HepG2 (cell line): ENCODE data around the gene GATAD2B. TPM values are rescaled to one million over a fixed set of nuclear protein-coding genes. Genes with fewer than 3 reads are reported as not detected.

Source experiments
- CENPX ChIP-seq: sonication (generic); formaldehyde crosslinking; IDR thresholded peaks from 2 replicates; pipeline ENCODE4 v1.9.0; 2021; ENCODE audit warnings: mild to moderate bottlenecking, missing genetic modification reagents, moderate library complexity
- CREM ChIP-seq, 2 experiments: sonication (generic) in 1 of 2; formaldehyde crosslinking in 1 of 2; IDR thresholded peaks; 2 replicates each; pipeline versions ENCODE4 v1.4.0 to v1.6.1; 2016 to 2020; ENCODE audit warnings: antibody characterized with exemption in 1 of 2, mild to moderate bottlenecking in 1 of 2, missing genetic modification reagents in 1 of 2
- FLYWCH1 ChIP-seq: sonication (generic); formaldehyde crosslinking; IDR thresholded peaks from 2 replicates; pipeline ENCODE4 v1.8.1; 2023; ENCODE audit warnings: mild to moderate bottlenecking, missing genetic modification reagents
- PHB2 ChIP-seq: fragments of 450-650 bp; IDR thresholded peaks from 2 replicates; pipeline ENCODE4 v1.6.1; 2018; ENCODE audit not compliant: partially characterized antibody
- POGK ChIP-seq: sonication (generic); formaldehyde crosslinking; conservative IDR thresholded peaks from 2 replicates; pipeline ENCODE4 v1.8.0; 2022; ENCODE audit warnings: mild to moderate bottlenecking, moderate library complexity, missing genetic modification reagents
- THRA ChIP-seq: sonication (generic); formaldehyde crosslinking; IDR thresholded peaks from 2 replicates; pipeline ENCODE4 v1.4.0; 2020; ENCODE audit warnings: missing genetic modification reagents, borderline replicate concordance
- ZBED4 ChIP-seq: sonication (generic); formaldehyde crosslinking; IDR thresholded peaks from 2 replicates; pipeline ENCODE4 v1.4.0; 2020; ENCODE audit warnings: missing genetic modification reagents, borderline replicate concordance
- ZKSCAN8 ChIP-seq: IDR thresholded peaks from 2 replicates; pipeline ENCODE4 v1.6.1; 2016; ENCODE audit warnings: borderline replicate concordance, missing genetic modification reagents, missing compliant biosample characterization
- ZNF10 ChIP-seq: sonication (generic); formaldehyde crosslinking; IDR thresholded peaks from 2 replicates; pipeline ENCODE4 v1.4.0; 2020; ENCODE audit warnings: mild to moderate bottlenecking, low read depth, missing genetic modification reagents, borderline replicate concordance
- ZNF180 ChIP-seq: sonication (generic); formaldehyde crosslinking; IDR thresholded peaks from 2 replicates; pipeline ENCODE4 v1.4.0; 2020; ENCODE audit warnings: low read depth, missing genetic modification reagents, borderline replicate concordance
- ZNF207 ChIP-seq: fragments of 450-650 bp; IDR thresholded peaks from 2 replicates; pipeline ENCODE4 v1.6.1; 2016; ENCODE audit warnings: antibody characterized with exemption, borderline replicate concordance
- ZNF224 ChIP-seq: sonication (generic); formaldehyde crosslinking; IDR thresholded peaks from 2 replicates; pipeline ENCODE4 v1.5.0; 2020; ENCODE audit warnings: mild to moderate bottlenecking, missing genetic modification reagents
- ZNF256 ChIP-seq: sonication (generic); formaldehyde crosslinking; conservative IDR thresholded peaks from 2 replicates; pipeline ENCODE4 v1.4.0; 2020; ENCODE audit warnings: missing genetic modification reagents
- polyA plus RNA-seq, 8 experiments: library from polyadenylated mRNA; depleted of rRNA in 3 of 8; stranded (reverse) in 7 of 8; unstranded in 1 of 8; fragments of >200 nt; fragmentation: Illumina TruSeq in 4 of 8; extraction: Trizol in 4 of 8; gene quantifications; 2 replicates each; pipeline versions ENCODE4 v1.2.1 to v1.2.3, GENCODE V29; 2011 to 2016; ENCODE audit warnings: low read depth in 4 of 8, missing spikeins in 1 of 8, mixed read lengths in 1 of 8; ENCODE audit not compliant: insufficient read depth in 1 of 8
- total RNA-seq, 5 experiments: library from RNA; depleted of rRNA; stranded (reverse); fragments of >200 nt; fragmentation: Illumina TruSeq; extraction: Trizol; gene quantifications; 2 replicates each; pipeline ENCODE4 v1.2.3, GENCODE V29; 2016; ENCODE audit warnings: low read depth in 1 of 5
- TF ChIP-seq, protein P1 (sequence below): IDR thresholded peaks from 2 replicates; pipeline ENCODE4 v1.6.1; 2016; ENCODE audit warnings: mild to moderate bottlenecking
- TF ChIP-seq, protein P2 (sequence below): fragments of 450-650 bp; IDR thresholded peaks from 2 replicates; pipeline ENCODE4 v1.6.1; 2017; ENCODE audit warnings: mild to moderate bottlenecking

GATAD2B gene
- total and polyA plus RNA-seq, 2 of the 13 experiments (the other 11 are each of a cell fraction or from before 2014, with no cell fraction given), result 3.2 to 5.2 TPM

DNA sequence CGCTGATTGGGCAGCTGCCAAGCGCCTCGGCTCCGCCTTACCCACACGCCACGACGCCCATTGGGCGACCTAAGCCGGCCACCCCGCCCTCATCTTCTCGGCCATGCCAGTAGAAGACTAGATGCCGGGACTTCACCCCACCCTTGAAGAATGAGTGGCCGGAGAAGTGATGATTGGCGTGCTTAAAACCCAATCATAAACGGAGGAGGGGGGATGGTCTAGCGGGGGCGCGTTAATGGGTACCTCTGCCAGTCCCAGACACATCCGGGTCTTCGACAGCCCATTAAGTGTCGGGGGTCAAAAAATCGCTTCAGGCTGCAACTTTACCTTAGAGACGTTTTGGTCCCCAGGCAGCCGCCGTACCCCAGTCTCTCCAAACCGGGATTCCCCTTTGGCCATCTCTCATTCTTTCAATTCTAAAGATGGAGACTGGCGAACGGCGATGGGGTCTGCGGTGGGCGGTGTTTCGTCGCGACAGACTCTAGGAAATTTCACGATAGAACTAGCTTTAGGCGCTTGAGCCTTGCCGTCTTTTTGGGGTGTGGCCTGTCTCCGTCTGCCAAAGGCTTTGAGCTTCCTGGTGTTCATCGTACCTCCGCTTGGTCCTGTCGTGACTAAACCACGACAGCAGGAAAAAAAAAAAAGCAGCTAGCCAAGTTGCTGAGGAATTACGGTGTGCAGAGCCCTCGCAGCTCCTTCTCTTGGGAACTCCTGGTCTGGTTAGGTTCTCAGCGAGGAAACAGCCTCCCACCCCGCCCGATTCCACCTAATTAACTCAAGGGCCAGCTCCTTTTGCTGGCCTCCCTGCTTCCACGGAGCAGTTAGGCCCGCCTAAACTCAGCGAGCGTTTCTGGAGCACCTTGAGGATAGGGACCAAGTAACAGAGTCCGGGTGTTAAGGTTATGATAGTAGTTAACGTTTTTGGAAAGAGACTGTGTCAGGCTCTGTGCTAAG lies at the start of gene GATAD2B (continued):
- TF ChIP-seq ZNF180 (CRISPR knock-in tag) (no peak), FLYWCH1 (no peak), ZNF256 (CRISPR knock-in tag) (no peak), THRA (no peak), ZNF224 (CRISPR knock-in tag) (0 out of 2 replicates have a peak, but pooled peaks have one; percentile 69), CREM (IDR thresholded peaks at IDR 0.05) (no peak; the same call in none of the 2 replicates), CREM (CRISPR knock-in tag; IDR thresholded peaks at IDR 0.05) (no peak), PHB2 (no peak), ZBED4 (CRISPR knock-in tag) (0 out of 2 replicates have a peak, but pooled peaks have one; percentile 26), ZKSCAN8 (CRISPR knock-in tag) (no peak), POGK (CRISPR knock-in tag) (0 out of 2 replicates have a peak, but pooled peaks have one; percentile 52), ZNF10 (CRISPR knock-in tag) (no peak), ZNF207 (no peak), CENPX (CRISPR knock-in tag) (no peak)
- TF ChIP-seq, protein P1, sequence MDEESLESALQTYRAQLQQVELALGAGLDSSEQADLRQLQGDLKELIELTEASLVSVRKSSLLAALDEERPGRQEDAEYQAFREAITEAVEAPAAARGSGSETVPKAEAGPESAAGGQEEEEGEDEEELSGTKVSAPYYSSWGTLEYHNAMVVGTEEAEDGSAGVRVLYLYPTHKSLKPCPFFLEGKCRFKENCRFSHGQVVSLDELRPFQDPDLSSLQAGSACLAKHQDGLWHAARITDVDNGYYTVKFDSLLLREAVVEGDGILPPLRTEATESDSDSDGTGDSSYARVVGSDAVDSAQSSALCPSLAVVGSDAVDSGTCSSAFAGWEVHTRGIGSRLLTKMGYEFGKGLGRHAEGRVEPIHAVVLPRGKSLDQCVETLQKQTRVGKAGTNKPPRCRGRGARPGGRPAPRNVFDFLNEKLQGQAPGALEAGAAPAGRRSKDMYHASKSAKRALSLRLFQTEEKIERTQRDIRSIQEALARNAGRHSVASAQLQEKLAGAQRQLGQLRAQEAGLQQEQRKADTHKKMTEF (CRISPR knock-in tag), result peak; percentile 64; the same call in 1 of the 2 replicates
- TF ChIP-seq, protein P2, sequence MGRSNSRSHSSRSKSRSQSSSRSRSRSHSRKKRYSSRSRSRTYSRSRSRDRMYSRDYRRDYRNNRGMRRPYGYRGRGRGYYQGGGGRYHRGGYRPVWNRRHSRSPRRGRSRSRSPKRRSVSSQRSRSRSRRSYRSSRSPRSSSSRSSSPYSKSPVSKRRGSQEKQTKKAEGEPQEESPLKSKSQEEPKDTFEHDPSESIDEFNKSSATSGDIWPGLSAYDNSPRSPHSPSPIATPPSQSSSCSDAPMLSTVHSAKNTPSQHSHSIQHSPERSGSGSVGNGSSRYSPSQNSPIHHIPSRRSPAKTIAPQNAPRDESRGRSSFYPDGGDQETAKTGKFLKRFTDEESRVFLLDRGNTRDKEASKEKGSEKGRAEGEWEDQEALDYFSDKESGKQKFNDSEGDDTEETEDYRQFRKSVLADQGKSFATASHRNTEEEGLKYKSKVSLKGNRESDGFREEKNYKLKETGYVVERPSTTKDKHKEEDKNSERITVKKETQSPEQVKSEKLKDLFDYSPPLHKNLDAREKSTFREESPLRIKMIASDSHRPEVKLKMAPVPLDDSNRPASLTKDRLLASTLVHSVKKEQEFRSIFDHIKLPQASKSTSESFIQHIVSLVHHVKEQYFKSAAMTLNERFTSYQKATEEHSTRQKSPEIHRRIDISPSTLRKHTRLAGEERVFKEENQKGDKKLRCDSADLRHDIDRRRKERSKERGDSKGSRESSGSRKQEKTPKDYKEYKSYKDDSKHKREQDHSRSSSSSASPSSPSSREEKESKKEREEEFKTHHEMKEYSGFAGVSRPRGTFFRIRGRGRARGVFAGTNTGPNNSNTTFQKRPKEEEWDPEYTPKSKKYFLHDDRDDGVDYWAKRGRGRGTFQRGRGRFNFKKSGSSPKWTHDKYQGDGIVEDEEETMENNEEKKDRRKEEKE, result no peak
